ENCODE measurements around the gene GNAO1.

GNAO1 gene

GRCh38 chr16:56268799-56269198 lies 77.5 kb downstream of the GNAO1 start:
- DNase-seq: no peak

GRCh38 chr16:56269281-56269680 lies 78.0 kb downstream of the GNAO1 start:
- no peak for DNase-seq

GRCh38 chr16:56269811-56270684 lies 78.8 kb downstream of the GNAO1 start:
- DNase-seq: no peak

- DNase-seq: no peak
Observed at GRCh38 chr16:56270828-56271227, 79.5 kb downstream of the GNAO1 start.

- DNase-seq: no peak
Observed at GRCh38 chr16:56272583-56272894, 81.2 kb downstream of the GNAO1 start.

GRCh38 chr16:56273615-56274014 lies 82.3 kb downstream of the GNAO1 start:
- DNase-seq: no peak

- no peak for DNase-seq
Observed at GRCh38 chr16:56274369-56274768, 83.1 kb downstream of the GNAO1 start.

GRCh38 chr16:56275076-56275475 lies 83.8 kb downstream of the GNAO1 start:
- DNase-seq: no peak

GRCh38 chr16:56275801-56276200 lies 84.5 kb downstream of the GNAO1 start:
- DNase-seq: no peak

GRCh38 chr16:56277075-56277474 lies 85.8 kb downstream of the GNAO1 start:
- DNase-seq: no peak

- no peak for DNase-seq
Observed at GRCh38 chr16:56278196-56278855, 87.0 kb downstream of the GNAO1 start.

- DNase-seq: no peak
Observed at GRCh38 chr16:56279132-56279531, 87.8 kb downstream of the GNAO1 start.

- no peak for DNase-seq
Observed at GRCh38 chr16:56279914-56280313, 88.6 kb downstream of the GNAO1 start.

- peak; percentile 62 for DNase-seq
Observed at GRCh38 chr16:56281249-56281805, 90.0 kb downstream of the GNAO1 start.

GRCh38 chr16:56282451-56282850 lies 91.2 kb downstream of the GNAO1 start:
- DNase-seq: no peak

- DNase-seq: no peak
Observed at GRCh38 chr16:56284521-56284920, 93.2 kb downstream of the GNAO1 start.

GRCh38 chr16:56286809-56287208 lies 95.5 kb downstream of the GNAO1 start:
- DNase-seq: no peak

- DNase-seq: peak; percentile 39
Observed at GRCh38 chr16:56288019-56288418, 96.7 kb downstream of the GNAO1 start.

GRCh38 chr16:56289416-56289815 lies 98.1 kb downstream of the GNAO1 start:
- DNase-seq: no peak

- DNase-seq: no peak
Observed at GRCh38 chr16:56289862-56290261, 98.6 kb downstream of the GNAO1 start.

- DNase-seq: no peak
Observed at GRCh38 chr16:56294014-56294413, 102.7 kb downstream of the GNAO1 start.

- no peak for DNase-seq
Observed at GRCh38 chr16:56294579-56294978, 103.3 kb downstream of the GNAO1 start.

GRCh38 chr16:56295059-56295665 lies 103.9 kb downstream of the GNAO1 start:
- DNase-seq: no peak

Measured in NCI-H1105 treated with DMSO at 0.1 percent for 48 hours (cell line).